HepG2 (cell line): Measurements from ENCODE around the gene RAB40C. TPM values are rescaled to one million over a fixed set of nuclear protein-coding genes. Genes with fewer than 3 reads are reported as not detected.

Source experiments
- CENPX ChIP-seq: sonication (generic); formaldehyde crosslinking; IDR thresholded peaks from 2 replicates; pipeline ENCODE4 v1.9.0; 2021; ENCODE audit warnings: mild to moderate bottlenecking, missing genetic modification reagents, moderate library complexity
- E2F1 ChIP-seq: sonication (generic); formaldehyde crosslinking; IDR thresholded peaks from 2 replicates; pipeline ENCODE4 v1.5.0; 2020; ENCODE audit warnings: missing genetic modification reagents
- NFYB ChIP-seq: sonication (generic); formaldehyde crosslinking; IDR thresholded peaks from 2 replicates; pipeline ENCODE4 v1.4.0; 2020; ENCODE audit warnings: missing genetic modification reagents
- NR2C2 ChIP-seq: sonication (generic); formaldehyde crosslinking; IDR thresholded peaks from 2 replicates; pipeline ENCODE4 v1.4.0; 2020; ENCODE audit warnings: missing genetic modification reagents, mild to moderate bottlenecking, moderate library complexity, borderline replicate concordance
- SAP130 ChIP-seq: IDR thresholded peaks from 2 replicates; pipeline ENCODE4 v1.6.1; 2016; ENCODE audit warnings: low read depth
- SOX13 ChIP-seq, 3 experiments: fragments of 450-650 bp in 1 of 3; sonication (generic) in 1 of 3; formaldehyde crosslinking in 1 of 3; IDR thresholded peaks in 2 of 3; conservative IDR thresholded peaks in 1 of 3; 2 replicates each; pipeline versions ENCODE4 v1.5.0 to v1.6.1; 2016 to 2020; ENCODE audit warnings: antibody characterized with exemption in 1 of 3, mild to moderate bottlenecking in 1 of 3, missing compliant biosample characterization in 1 of 3, missing genetic modification reagents in 1 of 3, moderate library complexity in 1 of 3
- TBX2 ChIP-seq: sonication (generic); formaldehyde crosslinking; IDR thresholded peaks from 2 replicates; pipeline ENCODE4 v1.5.0; 2020; ENCODE audit warnings: missing genetic modification reagents, mild to moderate bottlenecking, borderline replicate concordance
- TEAD3 ChIP-seq: optimal IDR thresholded peaks from 2 replicates; pipeline ENCODE3; 2016; ENCODE audit warnings: borderline replicate concordance
- ZNF12 ChIP-seq: sonication (generic); formaldehyde crosslinking; IDR thresholded peaks from 2 replicates; pipeline ENCODE4 v1.5.0; 2020; ENCODE audit warnings: missing genetic modification reagents
- ZNF276 ChIP-seq: sonication (generic); formaldehyde crosslinking; IDR thresholded peaks from 2 replicates; pipeline ENCODE4 v1.4.0; 2020; ENCODE audit warnings: mild to moderate bottlenecking, low read depth, missing genetic modification reagents
- ZNF510 ChIP-seq: sonication (generic); formaldehyde crosslinking; IDR thresholded peaks from 2 replicates; pipeline ENCODE4 v1.4.0; 2020; ENCODE audit warnings: low read depth, mild to moderate bottlenecking, missing genetic modification reagents
- ZNF597 ChIP-seq: sonication (generic); formaldehyde crosslinking; IDR thresholded peaks from 2 replicates; pipeline ENCODE4 v1.5.0; 2020; ENCODE audit warnings: missing genetic modification reagents
- ZNF652 ChIP-seq: IDR thresholded peaks from 2 replicates; pipeline ENCODE4 v1.6.1; 2016; ENCODE audit warnings: low read depth, borderline replicate concordance
- ZNF678 ChIP-seq: sonication (generic); formaldehyde crosslinking; IDR thresholded peaks from 2 replicates; pipeline ENCODE4 v1.4.0; 2020; ENCODE audit warnings: mild to moderate bottlenecking, missing genetic modification reagents
- polyA plus RNA-seq, 8 experiments: library from polyadenylated mRNA; depleted of rRNA in 3 of 8; stranded (reverse) in 7 of 8; unstranded in 1 of 8; fragments of >200 nt; fragmentation: Illumina TruSeq in 4 of 8; extraction: Trizol in 4 of 8; gene quantifications; 2 replicates each; pipeline versions ENCODE4 v1.2.1 to v1.2.3, GENCODE V29; 2011 to 2016; ENCODE audit warnings: low read depth in 4 of 8, missing spikeins in 1 of 8, mixed read lengths in 1 of 8; ENCODE audit not compliant: insufficient read depth in 1 of 8
- total RNA-seq, 5 experiments: library from RNA; depleted of rRNA; stranded (reverse); fragments of >200 nt; fragmentation: Illumina TruSeq; extraction: Trizol; gene quantifications; 2 replicates each; pipeline ENCODE4 v1.2.3, GENCODE V29; 2016; ENCODE audit warnings: low read depth in 1 of 5
- TF ChIP-seq, protein P1 (sequence below): sonication (generic); formaldehyde crosslinking; IDR thresholded peaks from 2 replicates; pipeline ENCODE4 v1.4.0; 2020; ENCODE audit warnings: missing genetic modification reagents, mild to moderate bottlenecking, borderline replicate concordance
- TF ChIP-seq, protein P2 (sequence below): sonication (generic); formaldehyde crosslinking; IDR thresholded peaks from 2 replicates; pipeline ENCODE4 v1.5.0; 2020; ENCODE audit warnings: mild to moderate bottlenecking, missing genetic modification reagents
- TF ChIP-seq, protein P3 (sequence below): sonication (generic); formaldehyde crosslinking; IDR thresholded peaks from 2 replicates; pipeline ENCODE4 v1.8.0; 2022; ENCODE audit warnings: missing genetic modification reagents, mild to moderate bottlenecking, borderline replicate concordance

Gene RAB40C
- total and polyA plus RNA-seq, 2 of the 13 experiments (the other 11 are each of a cell fraction or from before 2014, with no cell fraction given) = 7.7 to 11.5 TPM

GRCh38 chr16:630249-630814 lies 40.5 kb downstream of the RAB40C start (continued):
- peak; percentile 28; the same call in 1 of the 2 replicates for TF ChIP-seq ZNF276
- TF ChIP-seq ZNF678 (CRISPR knock-in tag) = 0 out of 2 replicates have a peak, but pooled peaks have one; percentile 26
- no peak for TF ChIP-seq E2F1 (CRISPR knock-in tag)
- no peak for TF ChIP-seq SAP130 (CRISPR knock-in tag)
- TF ChIP-seq, protein P1, sequence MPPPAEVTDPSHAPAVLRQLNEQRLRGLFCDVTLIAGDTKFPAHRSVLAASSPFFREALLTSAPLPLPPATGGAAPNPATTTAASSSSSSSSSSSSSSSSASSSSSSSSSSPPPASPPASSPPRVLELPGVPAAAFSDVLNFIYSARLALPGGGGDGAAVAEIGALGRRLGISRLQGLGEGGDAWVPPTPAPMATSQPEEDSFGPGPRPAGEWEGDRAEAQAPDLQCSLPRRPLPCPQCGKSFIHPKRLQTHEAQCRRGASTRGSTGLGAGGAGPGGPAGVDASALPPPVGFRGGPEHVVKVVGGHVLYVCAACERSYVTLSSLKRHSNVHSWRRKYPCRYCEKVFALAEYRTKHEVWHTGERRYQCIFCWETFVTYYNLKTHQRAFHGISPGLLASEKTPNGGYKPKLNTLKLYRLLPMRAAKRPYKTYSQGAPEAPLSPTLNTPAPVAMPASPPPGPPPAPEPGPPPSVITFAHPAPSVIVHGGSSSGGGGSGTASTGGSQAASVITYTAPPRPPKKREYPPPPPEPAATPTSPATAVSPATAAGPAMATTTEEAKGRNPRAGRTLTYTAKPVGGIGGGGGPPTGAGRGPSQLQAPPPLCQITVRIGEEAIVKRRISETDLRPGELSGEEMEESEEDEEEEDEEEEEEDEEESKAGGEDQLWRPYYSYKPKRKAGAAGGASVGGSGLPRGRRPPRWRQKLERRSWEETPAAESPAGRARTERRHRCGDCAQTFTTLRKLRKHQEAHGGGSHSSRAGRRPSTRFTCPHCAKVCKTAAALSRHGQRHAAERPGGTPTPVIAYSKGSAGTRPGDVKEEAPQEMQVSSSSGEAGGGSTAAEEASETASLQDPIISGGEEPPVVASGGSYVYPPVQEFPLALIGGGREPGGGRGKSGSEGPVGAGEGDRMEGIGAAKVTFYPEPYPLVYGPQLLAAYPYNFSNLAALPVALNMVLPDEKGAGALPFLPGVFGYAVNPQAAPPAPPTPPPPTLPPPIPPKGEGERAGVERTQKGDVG = no peak
- no peak for TF ChIP-seq ZNF12 (CRISPR knock-in tag)
- no peak; the same call in 1 of the 2 replicates for TF ChIP-seq ZNF510 (CRISPR knock-in tag)
- TF ChIP-seq TEAD3 (CRISPR knock-in tag) = no peak
- TF ChIP-seq, protein P2, sequence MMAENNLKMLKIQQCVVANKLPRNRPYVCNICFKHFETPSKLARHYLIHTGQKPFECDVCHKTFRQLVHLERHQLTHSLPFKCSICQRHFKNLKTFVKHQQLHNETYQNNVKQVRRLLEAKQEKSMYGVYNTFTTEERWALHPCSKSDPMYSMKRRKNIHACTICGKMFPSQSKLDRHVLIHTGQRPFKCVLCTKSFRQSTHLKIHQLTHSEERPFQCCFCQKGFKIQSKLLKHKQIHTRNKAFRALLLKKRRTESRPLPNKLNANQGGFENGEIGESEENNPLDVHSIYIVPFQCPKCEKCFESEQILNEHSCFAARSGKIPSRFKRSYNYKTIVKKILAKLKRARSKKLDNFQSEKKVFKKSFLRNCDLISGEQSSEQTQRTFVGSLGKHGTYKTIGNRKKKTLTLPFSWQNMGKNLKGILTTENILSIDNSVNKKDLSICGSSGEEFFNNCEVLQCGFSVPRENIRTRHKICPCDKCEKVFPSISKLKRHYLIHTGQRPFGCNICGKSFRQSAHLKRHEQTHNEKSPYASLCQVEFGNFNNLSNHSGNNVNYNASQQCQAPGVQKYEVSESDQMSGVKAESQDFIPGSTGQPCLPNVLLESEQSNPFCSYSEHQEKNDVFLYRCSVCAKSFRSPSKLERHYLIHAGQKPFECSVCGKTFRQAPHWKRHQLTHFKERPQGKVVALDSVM (CRISPR knock-in tag) = 0 out of 2 replicates have a peak, but pooled peaks have one; percentile 2
- TF ChIP-seq CENPX (CRISPR knock-in tag) = no peak
- 0 out of 2 replicates have a peak, but pooled peaks have one; percentile 44 for TF ChIP-seq ZNF597
- TF ChIP-seq NR2C2 (CRISPR knock-in tag) = 0 out of 2 replicates have a peak, but pooled peaks have one; percentile 39
- TF ChIP-seq NFYB (CRISPR knock-in tag) = no peak
- TF ChIP-seq, protein P3, sequence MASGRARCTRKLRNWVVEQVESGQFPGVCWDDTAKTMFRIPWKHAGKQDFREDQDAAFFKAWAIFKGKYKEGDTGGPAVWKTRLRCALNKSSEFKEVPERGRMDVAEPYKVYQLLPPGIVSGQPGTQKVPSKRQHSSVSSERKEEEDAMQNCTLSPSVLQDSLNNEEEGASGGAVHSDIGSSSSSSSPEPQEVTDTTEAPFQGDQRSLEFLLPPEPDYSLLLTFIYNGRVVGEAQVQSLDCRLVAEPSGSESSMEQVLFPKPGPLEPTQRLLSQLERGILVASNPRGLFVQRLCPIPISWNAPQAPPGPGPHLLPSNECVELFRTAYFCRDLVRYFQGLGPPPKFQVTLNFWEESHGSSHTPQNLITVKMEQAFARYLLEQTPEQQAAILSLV (CRISPR knock-in tag) = no peak
- TF ChIP-seq SOX13 (IDR thresholded peaks at IDR 0.05) = no peak
- TF ChIP-seq SOX13 (CRISPR knock-in tag; conservative IDR thresholded peaks at IDR 0.05 in 1 of 2, IDR thresholded peaks at IDR 0.05 in 1 of 2) = peak in 1 of 2 experiments; percentile 38; a peak in 2 of 4 replicates
- no peak for TF ChIP-seq ZNF652 (CRISPR knock-in tag)
- TF ChIP-seq TBX2 (CRISPR knock-in tag) = no peak
